Adrenal gland (tissue), 12 donors: Measurements from ENCODE around the gene NHS. TPM values are rescaled to one million over a fixed set of nuclear protein-coding genes. Genes with fewer than 3 reads are reported as not detected.

Source experiments
- DNase-seq, 7 donors: peaks; one replicate each; pipeline ENCODE4 v3.0.0-alpha.2; 2019 to 2020
- H3K27ac ChIP-seq, 5 donors: fragments of 200-600 bp; sonication (generic) in 4 of 5; 1 replicate in 3 of 5; 2 replicates in 2 of 5; pipeline versions ENCODE4 v1.5.1 to v1.8.0; 2016 to 2020; ENCODE audit warnings: mild to moderate bottlenecking in 1 of 5
- H3K27me3 ChIP-seq: fragments of 200-600 bp; 2 replicates; pipeline ENCODE4 v1.8.0; 2021
- H3K36me3 ChIP-seq, 2 donors: fragments of 200-600 bp; replicated peaks in 1 of 2; 1 replicate in 1 of 2; 2 replicates in 1 of 2; pipeline versions ENCODE4 v1.5.1 to v1.8.0; 2018 to 2022
- H3K4me1 ChIP-seq, 2 donors: fragments of 200-600 bp; replicated peaks in 1 of 2; 1 replicate in 1 of 2; 2 replicates in 1 of 2; pipeline versions ENCODE4 v1.5.1 to v1.8.0; 2018 to 2021
- H3K4me3 ChIP-seq, 4 donors: fragments of 200-600 bp; sonication (generic) in 3 of 4; one replicate each; pipeline ENCODE4 v1.5.1; 2016 to 2018
- H3K9me3 ChIP-seq, 3 donors: fragments of 200-600 bp; sonication (generic) in 1 of 3; replicated peaks in 1 of 3; 1 replicate in 2 of 3; 2 replicates in 1 of 3; pipeline versions ENCODE4 v1.5.1 to v1.8.0; 2016 to 2021
- CTCF ChIP-seq, 6 experiments: fragments of 450-650 bp in 4 of 6; fragments of 200-600 bp in 2 of 6; sonication (generic) in 1 of 6; IDR thresholded peaks; 1 replicate in 5 of 6; 2 replicates in 1 of 6; pipeline versions ENCODE4 v1.5.1 to v1.8.0; 2016 to 2021; ENCODE audit warnings: antibody characterized with exemption in 6 of 6, mild to moderate bottlenecking in 2 of 6, moderate library complexity in 1 of 6
- POLR2A ChIP-seq, 2 donors: fragments of 450-650 bp; IDR thresholded peaks; one replicate each; pipeline ENCODE4 v1.6.1; 2017; ENCODE audit warnings: antibody characterized with exemption in 2 of 2, mild to moderate bottlenecking in 2 of 2, moderate library complexity in 1 of 2
- WGBS, 4 donors: extraction: QIAGEN DNeasy Blood & Tissue Kit in 2 of 4; methylation state at CpG; one replicate each; pipeline versions ENCODE4 v1.1.5 to v1.1.7; 2013 to 2017; 5-methylcytosine and 5-hydroxymethylcytosine counted together
- intact Hi-C, 2 donors: fragments of 100-400 bp; cut with DNase I; formaldehyde crosslinking; loops; one replicate each; pipeline versions ENCODE4 v1.14.1 to v1.15.0; 2022 to 2023
- polyA plus RNA-seq, 3 donors: library from polyadenylated mRNA; stranded (reverse); fragments of 200-250 nt in 2 of 3; fragments of 350-450 nt in 1 of 3; fragmentation: Illumina TruSeq in 1 of 3; extraction: RNeasy Lipid Tissue Mini Kit (QIAGEN cat#74804) in 1 of 3; gene quantifications; one replicate each; pipeline ENCODE4 v1.2.3, GENCODE V29; 2013 to 2014
- total RNA-seq, 9 donors: library from RNA; depleted of rRNA in 4 of 9; stranded (reverse); fragments of >200 nt in 4 of 9; fragments of 120-200 nt in 1 of 9; fragmentation: NEBNext Ultra II Directional in 1 of 9; extraction: Animal tissue kit (Norgen Biotek cat#: 25700) in 1 of 9; gene quantifications; one replicate each; pipeline versions ENCODE4 v1.1.0 to v1.2.4, GENCODE V29; 2013 to 2023
- donor health status: healthy with polysubstance abuse.
- donor health status: Bipolar disorder and iron deficiency.
- donor health status: DM: yes; HTN: yes; CAD: no.
- donor health status: DM: no; HTN: no; CAD: no.
- donor health status: DM: no; HTN: no; CAD: no.
- donor health status: DM: yes; HTN: yes; CAD: no.

Gene NHS
- total and polyA plus RNA-seq, 12 donors, result 4.4 to 12.5 (median 6.8) TPM

DNA sequence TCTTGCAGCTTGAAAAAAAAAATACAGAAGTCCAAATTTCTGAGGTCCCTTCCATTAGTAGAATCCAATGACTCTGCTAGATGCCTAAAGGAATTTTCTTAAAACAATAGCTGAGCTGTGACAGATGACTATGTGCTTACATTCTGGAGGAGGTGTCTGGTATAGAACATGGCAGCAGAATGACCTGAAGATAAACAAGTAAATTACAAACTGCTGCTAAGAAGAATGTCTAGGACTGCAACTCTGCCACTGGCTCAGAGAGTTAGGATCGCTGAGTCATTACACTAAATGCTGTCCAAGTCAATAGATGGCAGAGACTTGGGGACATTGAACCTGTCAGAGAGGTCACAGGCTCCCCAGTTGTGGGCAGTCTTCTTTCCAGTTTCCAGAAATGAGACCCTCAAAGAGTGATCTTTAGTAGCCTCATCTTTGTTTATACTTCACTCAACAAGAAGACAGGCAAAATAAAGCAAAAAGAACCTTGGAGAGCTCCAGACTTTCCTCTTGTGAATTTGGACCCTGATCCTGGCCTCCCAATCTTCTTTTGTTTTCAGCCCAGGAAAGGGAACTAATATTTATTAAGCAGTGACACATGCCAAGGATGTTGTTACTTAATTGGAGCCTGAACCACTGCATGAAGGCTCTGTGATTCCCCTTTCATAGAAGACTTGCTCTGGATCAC is 305.9 kb downstream of the NHS start:
- WGBS, 4 donors, result 52 to 83% (median 72%) methylated on average over 1 of the region's 1 CpG
- TF ChIP-seq CTCF (IDR thresholded peaks at IDR 0.05), result no peak
- no peak for TF ChIP-seq POLR2A (IDR thresholded peaks at IDR 0.05)

GRCh38 chrX:17682259-17682658 is 307.3 kb downstream of the NHS start:
- H3K27ac ChIP-seq, result no peak overlapping the region
- no peaks in the 10 kb centered on the region for H3K9me3 ChIP-seq
- TF ChIP-seq CTCF (IDR thresholded peaks at IDR 0.05) (no peak), POLR2A (IDR thresholded peaks at IDR 0.05) (no peak)
- WGBS, 4 donors, result 51 to 83% (median 55%) methylated on average over 2 of the region's 2 CpGs
- no peaks in the 10 kb centered on the region for H3K27me3 ChIP-seq
- intact Hi-C loops, result loop anchor here in 1 of 2 donors (10.0 kb wide), 1 partner anchor 437 kb away; no protein-coding TSS in a partner anchor
- H3K4me3 ChIP-seq, result no peak overlapping the region
- H3K36me3 ChIP-seq, result no peaks in the 10 kb centered on the region
- H3K4me1 ChIP-seq, result no peaks in the 10 kb centered on the region
- no peak for DNase-seq

More for the DNA sequence above, 305.9 kb downstream of the NHS start:
- Histone ChIP-seq H3K9me3 (no peaks in the 10 kb centered on the region), H3K27ac (no peak overlapping the region), H3K36me3 (no peaks in the 10 kb centered on the region), H3K4me1 (no peaks in the 10 kb centered on the region), H3K4me3 (no peak overlapping the region), H3K27me3 (no peaks in the 10 kb centered on the region)
- intact Hi-C loops, result loop anchor here in 1 of 2 donors (10.0 kb wide), 1 partner anchor 436 kb away; no protein-coding TSS in a partner anchor
- peak in 1 of 7 donors; percentile 3 for DNase-seq

DNA sequence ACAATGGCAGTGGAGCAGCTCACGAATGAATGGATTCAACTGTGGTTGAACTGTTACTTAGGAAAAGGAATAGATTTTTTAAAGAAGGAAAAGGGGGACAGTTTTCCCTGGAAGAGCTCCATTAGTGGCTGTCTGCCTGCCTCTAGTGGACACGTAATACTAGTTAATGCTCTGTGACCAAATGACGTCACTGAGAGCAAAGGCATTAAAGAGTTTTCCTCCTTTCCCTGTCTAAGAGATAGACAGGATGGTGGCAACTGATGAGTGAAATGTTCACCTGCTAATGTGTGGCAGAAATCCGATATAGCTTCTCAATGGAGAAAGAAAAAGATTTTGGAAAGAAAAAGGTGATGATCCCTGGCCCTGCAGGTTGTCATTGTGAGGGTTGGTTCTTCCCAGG is 310.0 kb downstream of the NHS start:
- Histone ChIP-seq H3K9me3 (no peaks in the 10 kb centered on the region), H3K4me1 (no peaks in the 10 kb centered on the region), H3K27me3 (no peaks in the 10 kb centered on the region), H3K27ac (no peak overlapping the region), H3K36me3 (no peaks in the 10 kb centered on the region), H3K4me3 (no peak overlapping the region)
- 59 to 98% (median 87%) methylated on average over 4 of the region's 4 CpGs for WGBS, 4 donors
- TF ChIP-seq CTCF (IDR thresholded peaks at IDR 0.05) (no peak), POLR2A (IDR thresholded peaks at IDR 0.05) (no peak)
- DNase-seq, result no peak
- intact Hi-C loops, result loop anchor here in 1 of 2 donors (10.0 kb wide), 1 partner anchor 440 kb away; no protein-coding TSS in a partner anchor

DNA sequence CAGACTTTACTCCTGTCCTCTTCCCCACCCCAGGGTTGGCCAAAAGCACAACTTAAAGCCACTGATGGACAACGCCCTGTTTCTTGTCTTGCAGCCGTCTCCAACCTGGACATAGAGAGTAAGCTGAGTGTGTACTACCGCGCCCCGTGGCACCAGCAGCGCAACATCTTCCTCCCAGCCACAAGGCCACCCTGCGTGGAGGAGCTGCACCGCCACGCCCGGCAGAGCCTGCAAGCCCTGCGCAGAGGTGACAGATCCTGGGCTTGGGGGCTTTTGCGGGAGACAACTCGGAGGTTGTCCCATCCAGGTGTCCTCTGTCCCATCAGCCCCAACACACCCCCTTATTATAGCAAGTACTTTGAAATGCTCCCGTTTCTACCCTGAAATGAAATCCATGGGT is 312.6 kb downstream of the NHS start:
- Histone ChIP-seq H3K27me3 (no peaks in the 10 kb centered on the region), H3K4me1 (no peaks in the 10 kb centered on the region), H3K9me3 (no peaks in the 10 kb centered on the region), H3K36me3 (no peaks in the 10 kb centered on the region), H3K27ac (no peak overlapping the region), H3K4me3 (no peak overlapping the region)
- 85 to 98% (median 92%) methylated on average over 10 to 14 of the region's 14 CpGs for WGBS, 4 donors
- intact Hi-C loops, result loop anchor here in 1 of 2 donors (10.0 kb wide), 1 partner anchor 443 kb away; no protein-coding TSS in a partner anchor
- TF ChIP-seq CTCF (IDR thresholded peaks at IDR 0.05) (no peak), POLR2A (IDR thresholded peaks at IDR 0.05) (no peak)
- DNase-seq, result no peak
